ENCODE measurements around the gene CEND1.

Gene CEND1

DNA sequence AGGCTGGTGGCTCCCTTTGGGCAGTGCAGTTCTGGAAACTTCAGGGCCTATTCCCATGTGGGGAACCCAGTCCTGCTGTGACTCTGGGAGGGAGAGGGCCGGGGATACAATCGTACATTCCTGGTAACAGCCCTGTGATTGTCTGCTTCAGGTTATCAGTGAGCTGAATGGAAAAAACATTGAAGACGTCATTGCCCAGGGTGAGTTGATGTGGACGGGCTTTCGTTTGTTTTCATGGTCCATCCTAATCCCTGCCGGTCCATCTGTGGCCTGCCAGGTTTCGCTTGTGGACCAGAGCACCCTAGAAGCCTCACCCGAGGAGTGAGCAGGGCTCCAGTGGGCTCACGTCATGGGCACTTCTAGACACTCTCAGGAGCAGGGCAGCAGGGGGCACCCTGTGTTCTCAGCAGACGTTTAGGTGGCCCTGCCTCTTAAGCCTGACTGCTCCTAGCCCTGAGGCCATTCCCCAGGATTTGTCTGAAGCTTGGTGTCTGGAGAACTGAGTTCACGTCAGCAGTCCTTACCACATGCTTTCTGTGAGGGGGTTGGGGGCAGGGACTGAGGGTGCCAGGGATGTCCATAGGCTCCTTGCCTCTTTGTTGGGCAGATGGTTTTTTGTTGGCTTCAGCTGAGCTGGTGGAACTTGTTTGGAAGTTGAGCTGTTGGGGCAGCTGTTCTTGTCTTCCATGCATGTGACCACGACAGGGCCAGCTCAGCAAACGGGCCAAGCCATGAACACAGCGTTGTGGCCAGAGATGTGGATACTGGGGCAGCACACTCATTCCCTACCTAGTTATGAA lies 21.8 kb upstream of the CEND1 start:
- DNase-seq, result no peak

DNA sequence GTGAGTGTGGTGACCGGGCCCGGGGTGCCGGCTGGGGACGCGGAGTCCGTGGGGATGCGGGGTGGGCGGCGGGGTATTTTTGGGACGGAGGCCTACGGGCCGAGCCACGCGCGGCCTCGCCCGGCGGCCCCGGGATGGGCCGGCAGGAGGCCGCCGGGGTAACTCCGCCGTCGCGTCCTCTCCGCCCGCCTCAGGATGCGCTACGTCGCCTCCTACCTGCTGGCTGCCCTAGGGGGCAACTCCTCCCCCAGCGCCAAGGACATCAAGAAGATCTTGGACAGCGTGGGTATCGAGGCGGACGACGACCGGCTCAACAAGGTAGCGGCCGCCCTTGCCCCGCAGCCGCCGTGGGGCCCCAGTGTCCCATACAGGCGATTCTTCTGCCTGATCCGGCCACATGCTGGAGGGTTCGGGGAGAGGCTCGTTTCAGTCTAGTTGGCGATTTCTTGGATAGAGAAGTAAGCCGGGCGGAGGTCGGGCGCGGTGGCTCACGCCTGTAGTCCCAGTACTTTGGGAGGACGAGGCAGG lies 20.2 kb upstream of the CEND1 start:
- DNase-seq, result no peak

DNA sequence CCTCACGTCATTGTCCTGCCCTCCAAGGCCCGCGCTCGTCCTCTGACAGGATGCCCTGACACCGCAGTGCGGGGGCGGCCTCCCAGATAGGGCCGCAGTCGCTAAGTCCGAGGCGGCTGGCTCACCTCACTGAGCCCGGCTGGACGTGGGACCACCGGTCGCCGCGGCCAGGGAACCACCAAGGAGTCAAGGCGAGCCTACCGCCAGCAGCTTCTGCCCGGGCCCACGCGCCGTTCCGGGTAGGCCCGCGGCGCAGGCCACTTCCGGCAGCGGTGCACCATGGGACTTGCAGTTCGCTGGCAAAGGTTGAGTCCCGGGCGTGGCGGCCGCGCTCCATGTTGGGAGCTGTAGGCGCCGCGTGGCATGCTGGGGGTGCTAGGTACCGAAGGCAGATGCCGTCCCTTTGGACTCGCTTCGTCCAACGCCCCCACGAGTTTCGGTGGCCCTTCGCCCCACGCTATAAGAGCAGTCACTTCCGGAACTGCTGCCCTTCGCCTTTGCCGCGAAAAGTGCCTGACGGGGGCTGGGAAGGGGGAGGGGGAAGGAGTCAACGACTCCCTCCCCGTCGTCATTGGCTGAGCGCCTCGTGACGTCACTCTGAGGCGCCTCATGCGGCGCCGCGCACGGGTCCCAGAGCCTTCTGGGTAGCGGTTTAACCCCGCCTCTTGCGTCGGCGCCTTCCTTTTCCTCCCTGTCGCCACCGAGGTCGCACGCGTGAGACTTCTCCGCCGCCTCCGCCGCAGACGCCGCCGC lies 19.6 kb upstream of the CEND1 start, which contains the start of gene RPLP2:
Gene RPLP2 (plus strand): TSS at position 681 of the 753 bp plus-strand sequence. CDS start 268 bp downstream, outside the sequence.
- DNase-seq, result peak; percentile 98

DNA sequence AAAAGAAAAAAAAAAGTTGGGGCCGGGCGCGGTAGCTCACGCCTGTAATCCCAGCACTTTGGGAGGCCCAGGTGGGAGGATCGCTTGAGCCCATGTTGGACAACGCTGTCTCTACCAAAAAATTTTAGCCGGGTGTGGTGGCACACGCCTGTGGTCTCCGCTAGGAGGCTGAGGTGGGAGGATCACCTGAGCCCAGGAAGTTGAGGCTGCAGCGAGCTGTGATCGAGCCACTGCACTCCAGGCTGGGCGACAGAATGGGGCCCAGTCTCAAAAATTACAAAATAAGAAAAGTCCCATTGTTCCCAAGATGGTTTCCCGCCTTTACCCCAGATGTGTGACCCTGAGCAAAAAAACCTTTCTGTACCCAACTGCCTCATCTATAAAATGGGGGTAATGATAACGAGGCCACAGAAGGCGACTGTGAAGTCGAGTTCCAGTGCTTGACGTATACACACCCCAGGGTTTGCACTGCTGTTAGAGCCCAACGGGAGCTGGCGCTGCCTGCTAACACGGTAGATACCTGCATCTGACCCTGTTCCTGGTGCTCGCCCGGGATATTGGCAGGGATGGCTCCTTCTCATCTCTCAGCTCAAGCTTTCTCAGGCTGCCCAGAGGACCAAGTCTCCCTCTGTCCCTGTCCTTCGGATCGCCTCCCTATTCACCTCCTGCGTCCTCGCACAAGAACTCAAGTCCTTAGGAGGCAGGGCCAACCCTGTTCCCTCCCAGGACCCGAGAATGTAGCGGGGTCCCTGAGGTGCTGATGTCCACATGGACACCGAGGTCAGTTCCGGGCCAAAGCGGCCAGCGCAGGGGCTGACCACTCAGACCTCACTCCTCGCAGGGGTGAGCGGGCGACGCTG lies 18.8 kb upstream of the CEND1 start:
- DNase-seq, result no peak

DNA sequence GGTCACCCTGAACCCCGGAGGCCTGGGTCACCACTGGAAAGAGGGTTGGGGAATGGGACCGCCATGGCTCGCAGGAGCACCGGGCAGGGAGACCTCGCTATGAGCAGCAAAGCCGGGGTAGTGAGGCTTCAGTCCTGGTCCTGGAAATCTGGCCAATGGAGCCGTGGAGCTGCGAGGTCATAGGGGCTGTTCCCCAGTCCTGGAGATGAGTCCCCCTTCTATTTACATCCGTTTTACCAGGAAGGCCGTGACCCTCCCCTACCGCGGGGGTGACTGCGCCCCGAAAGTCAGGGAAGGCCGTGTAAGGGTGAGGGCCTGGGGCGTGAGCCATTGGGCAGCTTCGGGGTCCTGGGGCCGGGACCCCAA lies 14.7 kb upstream of the CEND1 start:
- no peak for DNase-seq

DNA sequence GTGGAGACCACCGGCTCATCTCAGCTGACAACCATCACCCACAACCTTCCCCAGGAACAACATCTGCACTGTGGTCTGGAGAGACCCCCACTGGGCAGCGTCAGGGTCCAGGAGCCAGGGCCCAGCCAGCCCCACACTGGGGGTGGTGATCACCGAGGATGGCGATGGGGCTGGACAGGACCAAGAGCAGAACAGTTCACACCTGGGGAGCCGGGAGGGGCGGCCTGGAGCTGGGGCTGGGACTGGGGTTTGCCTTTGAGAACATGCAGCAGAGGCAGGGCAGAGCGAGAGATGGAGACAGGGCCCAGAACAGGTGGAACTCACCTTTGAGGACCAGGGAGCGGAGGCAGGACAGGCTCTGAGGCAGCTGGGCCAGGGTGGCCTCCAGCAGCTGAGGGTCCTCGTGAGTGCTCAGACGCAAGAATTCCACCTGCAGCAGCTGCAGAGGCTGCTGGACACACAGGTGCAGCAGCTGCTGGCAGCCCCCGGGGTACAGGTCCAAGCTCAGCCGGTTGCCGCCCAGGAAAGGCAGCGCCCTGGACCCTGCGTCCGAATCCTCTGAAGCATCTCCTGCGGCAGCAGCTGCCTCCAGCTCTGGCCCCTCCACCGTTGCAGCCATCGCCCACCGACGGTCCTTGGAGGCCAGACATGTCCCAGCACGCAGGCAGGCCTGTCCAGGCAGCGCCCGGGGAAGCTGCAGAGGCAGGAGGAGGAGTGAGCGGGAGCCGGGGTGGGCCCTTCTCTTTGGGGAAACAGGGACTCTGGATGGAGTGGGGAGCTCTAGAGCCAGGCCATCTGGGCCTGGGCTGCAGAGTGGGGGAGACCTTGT lies 14.1 kb upstream of the CEND1 start:
- no peak for DNase-seq

DNA sequence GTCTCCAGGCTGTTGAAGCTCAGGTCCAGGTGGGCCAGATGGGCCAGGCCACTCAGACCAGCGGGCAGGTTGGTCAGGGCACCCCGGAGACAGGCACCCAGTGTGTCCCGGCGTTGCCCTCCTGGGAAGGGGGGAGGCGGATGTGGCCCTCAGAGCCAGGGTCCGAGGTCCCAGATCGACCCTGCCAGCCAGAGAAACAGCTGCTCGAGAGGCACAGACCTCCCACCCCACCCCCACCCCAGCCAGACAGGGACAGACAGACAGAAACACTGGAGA lies 13.5 kb upstream of the CEND1 start:
- no peak for DNase-seq

DNA sequence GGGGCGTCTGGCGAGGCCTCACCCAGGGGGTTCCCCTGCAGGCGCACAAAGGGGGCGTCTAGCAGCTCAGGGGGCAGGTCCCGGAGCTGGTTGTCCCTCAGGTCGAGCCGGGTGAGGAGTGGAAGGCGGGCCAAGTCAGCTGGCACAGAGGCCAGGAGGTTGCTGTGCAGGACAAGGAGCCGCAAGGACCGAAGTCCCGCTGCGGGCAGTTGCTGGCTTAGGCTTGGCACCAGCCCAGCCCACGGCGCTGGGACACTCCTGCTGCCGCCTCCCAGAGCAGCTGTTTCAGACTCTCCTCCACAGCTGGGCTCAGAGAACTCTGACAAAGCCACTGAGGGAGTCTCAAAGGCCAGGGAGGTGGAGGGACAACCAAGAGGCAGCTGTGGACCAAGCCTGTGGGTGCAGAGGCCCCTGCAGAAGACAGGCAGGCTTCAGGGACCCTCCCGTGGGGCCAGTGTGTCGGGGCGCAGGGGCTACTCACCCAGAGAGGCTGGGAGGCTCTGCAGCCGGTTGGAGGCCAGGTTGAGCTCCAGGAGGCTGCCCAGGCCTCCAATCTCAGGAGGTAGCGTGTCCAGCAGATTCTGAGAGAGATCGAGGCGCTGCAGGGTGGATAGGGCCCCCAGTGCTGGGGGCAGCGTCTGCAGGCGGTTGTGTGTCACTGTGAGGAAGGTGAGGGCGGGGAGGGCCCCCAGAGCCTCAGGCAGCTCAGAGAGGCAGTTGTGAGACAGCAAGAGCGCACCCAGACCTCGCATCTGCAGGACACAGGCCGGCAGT lies 13.0 kb upstream of the CEND1 start:
- no peak for DNase-seq

DNA sequence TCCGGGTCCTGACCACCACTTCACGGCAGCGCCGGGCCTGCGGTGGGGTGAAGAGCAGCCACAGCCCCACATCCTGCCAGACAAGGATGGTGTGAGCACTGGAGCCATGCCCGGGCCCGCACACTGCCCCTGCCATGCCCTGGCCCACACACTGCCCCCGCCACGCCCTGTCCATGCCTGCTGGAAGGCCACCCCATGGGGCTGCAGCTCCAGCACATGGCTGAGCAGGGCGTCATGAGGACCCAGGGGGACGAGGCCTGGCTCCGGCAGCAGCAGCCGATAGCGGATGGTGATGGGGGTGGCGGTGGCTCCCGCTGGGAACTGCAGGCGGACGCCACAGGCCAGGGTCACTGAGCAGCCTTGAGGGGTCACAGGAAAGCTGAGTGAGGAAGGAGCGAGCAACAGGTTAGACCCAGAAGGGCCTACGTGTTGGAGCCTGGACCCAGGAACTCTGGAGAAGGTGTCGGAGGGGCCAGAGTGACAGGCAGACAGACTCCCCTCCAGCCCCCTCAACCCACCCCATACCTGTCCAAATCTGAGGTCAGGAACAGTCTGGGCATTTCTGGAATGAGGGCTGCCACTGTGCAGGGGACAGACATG lies 12.2 kb upstream of the CEND1 start:
- DNase-seq, result no peak

DNA sequence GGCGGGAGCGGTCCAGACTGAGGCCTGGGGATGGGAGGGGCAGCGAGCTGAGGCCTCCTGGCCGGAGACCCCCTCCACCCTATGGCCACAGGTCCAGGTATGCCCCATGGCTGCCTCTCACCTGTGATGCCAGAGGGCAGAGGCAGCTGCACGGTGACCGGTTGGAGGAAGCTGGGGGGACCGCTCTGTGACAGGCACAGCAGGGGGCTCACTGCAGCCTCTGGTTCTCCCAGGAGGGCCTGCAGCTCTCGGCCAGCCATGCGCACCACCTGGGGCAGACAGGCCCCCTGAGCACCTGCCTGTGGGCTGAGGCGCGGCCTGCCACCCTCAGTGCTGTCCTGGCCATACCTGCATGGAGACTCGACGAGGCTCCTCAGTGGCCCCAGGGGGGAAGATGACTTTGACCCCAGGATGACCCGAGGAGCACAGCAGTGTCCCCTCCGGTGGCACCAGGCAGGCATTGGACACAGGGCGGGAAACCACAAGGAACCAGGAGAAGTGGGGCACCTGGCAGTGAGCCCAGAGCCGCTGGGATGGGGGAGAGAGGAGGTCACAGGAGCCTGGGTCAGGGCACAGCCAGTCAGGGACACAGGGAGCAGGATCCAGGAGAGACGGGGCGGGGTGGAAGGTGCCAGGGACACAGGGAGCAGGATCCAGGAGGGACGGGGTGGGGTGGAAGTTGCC lies 11.3 kb upstream of the CEND1 start:
- DNase-seq, result no peak

DNA sequence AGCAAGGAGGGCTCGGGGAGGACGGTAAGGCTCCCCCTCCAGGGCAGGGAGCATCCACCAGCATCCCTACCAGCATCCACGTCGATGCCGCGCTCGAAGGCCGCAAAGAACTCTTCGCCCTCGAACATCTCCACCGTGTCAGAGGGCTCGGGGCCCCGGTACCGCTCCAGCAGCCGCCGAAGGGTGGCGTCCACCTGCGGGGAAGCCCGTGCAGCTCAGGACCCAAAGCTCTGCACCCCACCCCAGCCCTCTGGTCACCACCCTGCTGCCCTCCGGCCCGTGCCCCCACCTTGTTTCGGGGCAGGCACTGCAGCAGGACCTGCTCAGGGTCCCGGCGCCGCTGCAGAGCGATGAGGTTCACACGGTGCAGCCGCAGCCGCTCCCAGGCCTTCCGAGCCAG lies 10.6 kb upstream of the CEND1 start:
- no peak for DNase-seq

DNA sequence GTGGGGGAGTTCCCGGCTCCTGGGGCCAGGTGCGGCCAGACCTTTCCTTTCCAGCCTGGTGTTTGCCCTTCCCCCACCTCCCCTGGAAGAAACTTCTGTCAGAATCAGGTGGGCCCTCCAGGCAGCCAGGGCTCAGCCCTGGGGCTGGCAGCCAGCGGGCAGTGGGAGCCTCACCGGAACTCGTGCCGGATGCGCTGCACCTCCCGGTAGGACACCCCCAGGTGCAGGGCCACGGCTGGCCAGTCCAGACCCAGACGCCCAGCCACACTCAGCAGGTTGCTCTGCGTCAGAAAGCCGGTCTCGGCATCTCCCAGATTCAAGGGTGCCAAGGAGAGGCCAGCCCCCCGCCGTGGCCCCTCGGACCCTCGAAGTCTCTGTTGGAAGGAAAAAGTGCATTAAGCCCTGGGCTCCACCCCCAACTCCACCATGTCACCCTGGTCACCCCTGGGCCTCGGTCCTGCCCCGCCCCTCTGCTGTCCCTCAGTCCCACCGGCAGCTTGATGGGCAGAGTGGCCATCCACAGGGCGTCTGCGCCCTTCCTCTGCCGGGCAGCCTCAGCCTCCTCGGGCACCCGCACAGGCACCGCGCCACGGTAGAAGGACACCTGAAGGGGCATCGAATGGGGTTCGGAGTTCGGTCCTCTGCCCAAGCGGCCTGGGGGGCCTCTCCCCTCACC lies 9.9 kb upstream of the CEND1 start:
- DNase-seq, result no peak

DNA sequence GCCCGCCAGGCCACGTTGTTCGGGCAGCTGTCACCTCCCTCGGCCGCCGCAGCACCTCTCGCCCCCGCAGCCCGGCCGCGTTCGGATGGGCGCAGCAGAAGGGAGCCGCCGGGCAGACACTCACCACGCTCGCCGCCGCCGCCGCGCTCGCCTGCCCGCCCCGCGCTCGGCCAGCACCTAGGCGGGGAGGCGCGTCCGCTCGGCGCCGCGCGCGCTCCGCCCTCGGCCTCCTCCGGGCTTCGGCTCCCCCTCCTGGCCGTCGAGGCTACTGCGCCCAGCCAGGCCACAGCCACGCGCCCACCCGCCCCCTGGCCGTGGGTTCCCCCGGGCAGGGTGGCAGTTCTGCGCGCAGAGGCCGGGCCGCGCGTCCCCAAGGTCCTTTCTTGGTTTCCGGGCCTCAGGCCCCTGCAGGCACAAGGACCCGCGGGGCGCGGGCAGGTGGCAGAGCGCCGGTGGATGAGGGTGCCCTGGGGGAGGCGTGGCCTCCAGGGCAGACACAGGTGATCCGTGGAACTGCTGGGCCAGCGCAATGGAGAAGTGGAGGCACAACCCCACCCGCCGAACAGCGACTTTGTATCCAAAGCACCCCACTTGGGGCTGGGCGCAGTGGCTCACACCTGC lies 8.3 kb upstream of the CEND1 start, which contains the start of gene SLC25A22:
Gene SLC25A22 (minus strand): TSS at position 189 of the 621 bp plus-strand sequence. CDS start 3,275 bp downstream, outside the sequence.
- DNase-seq, result peak; percentile 88

DNA sequence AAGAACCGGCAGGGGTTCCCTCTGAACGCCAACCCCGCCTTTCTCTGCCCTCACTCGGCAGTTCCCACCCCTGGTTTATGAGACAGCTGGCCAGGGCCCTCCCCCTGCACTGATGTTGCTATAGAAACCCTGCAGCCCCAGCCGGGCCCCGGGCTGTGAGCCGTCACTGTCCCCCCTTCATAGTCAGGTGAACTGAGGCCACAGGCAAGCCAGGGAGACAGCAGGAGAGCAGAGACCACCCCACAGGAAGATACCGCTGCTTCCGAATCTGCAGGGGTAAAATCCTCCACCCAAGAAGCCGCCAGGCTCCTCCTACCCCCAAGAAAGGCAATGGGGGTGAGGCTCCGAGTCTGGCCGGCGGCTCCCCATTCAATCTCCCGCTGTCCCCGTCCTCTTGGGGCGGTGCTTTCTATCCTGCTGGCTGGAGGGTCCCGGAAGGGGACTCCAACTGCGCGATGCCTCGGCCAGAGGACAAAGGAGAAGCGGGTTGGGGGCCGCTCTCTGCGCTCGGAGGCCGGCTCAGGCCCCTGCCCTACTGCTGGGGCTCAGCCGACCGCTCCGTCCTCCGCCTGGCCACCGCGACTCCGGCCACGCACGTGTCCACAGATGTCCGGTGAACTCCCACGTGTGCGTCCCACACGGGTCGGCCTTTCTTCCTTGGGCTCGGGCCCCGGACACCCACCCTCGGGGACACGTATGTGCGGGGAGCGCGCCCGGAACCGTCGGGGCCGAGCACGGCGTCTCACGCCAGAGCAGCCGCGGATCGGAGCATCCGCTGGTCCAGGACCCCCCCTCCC lies 7.6 kb upstream of the CEND1 start:
- peak; percentile 78 for DNase-seq

DNA sequence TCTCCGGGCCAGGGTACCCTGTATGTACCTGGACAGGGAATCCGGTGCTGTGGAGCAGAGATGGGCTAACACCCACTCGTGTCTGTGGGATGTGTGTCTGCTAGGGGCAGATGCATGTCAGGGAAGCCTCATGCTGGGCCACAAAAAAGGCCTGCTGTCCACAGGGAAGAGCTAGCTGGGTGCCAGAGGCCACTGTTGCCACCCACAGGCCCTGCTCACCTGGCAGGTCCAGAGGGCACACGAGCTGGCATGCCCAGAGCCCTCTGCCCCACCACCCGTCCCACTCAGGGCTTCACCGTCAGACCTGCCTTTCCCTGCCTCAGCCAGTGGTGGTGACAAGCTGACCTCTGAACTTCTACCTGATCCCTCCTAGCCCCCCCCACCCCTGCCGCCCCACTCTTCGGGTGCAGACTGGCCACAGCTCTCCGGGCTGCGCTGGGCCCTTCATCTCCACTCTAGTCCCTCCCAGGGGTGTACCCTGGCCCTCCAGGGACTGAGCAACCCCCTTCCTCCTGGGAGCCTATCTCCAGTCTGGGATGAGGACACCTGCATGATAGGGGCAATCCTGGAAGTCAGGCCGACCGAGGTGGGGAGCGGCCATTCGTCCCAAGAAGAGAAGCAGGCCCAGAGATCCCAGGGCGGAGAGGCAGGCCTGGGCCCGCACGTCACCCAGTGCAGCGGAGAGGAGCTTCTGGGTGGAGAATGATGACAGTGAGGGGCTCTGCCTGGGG lies 6.8 kb upstream of the CEND1 start:
- no peak for DNase-seq

DNA sequence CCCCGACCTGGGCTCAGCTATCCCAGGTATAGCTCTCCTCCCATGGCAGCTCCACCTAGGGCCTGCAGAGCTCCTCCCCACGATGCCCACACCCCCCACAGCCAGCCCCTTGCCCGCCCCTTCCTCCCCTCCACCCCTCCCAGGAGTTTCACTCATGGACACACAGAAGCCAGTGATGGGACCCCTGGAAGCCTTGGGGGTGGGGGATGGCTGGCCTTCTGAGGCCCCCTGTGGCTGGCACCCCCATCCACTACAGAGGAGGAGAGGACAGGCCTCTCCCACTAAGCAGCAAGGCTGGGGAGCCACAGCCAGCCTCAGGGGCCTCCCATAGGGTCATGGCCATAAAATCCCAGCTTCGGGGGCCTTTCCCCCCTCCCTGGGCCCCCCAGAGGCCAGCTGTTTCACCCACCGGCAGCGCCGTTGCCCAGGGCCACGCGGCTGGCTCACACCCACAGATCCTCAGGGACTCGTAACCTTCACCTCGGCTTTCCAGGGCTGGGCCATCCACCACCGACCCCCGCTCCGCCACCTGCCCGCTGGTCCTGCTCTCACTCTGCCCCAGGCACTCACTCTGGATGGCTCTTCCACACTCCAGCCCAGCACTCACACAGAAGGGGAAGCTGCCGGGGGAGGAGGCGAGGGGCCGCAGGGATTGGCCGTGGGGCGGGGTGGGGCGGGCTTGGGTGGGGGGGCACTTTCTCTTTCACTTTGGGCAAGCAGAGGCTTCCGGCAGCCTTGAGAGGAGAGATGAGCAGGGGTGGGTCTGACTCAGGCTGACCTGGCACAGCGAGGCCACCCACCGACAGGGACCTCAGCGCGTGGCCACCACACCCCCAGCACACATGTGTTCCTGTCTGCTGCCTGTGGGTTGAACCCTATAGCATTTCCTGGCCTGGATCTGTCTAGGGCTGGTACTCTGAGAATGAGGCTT lies 6.0 kb upstream of the CEND1 start:
- DNase-seq, result peak; percentile 81

All from activated naive CD4-positive, alpha-beta T cell treated with anti-CD3 and anti-CD28 coated beads, Interleukin-2, amount 50 U/mL, for 16 hours (primary cell).